Activated CD4-positive, alpha-beta T cell treated with anti-CD3 and anti-CD28 coated beads for 36 hours (primary cell): ENCODE data around the gene PIR. TPM values are rescaled to one million over a fixed set of nuclear protein-coding genes. Genes with fewer than 3 reads are reported as not detected.

Source experiments
- ATAC-seq: fragments of 200-7000 bp; cut with Tn5 transposase; one replicate; pipeline ENCODE4 v1.10.0; 2021; ENCODE audit warnings: mild to moderate bottlenecking, moderate library complexity
- CTCF ChIA-PET: fragments of 350-600 bp; sonication (Branson Sonifier 250); formaldehyde crosslinking; loops from one replicate; lab custom pipeline; 2021; ENCODE audit warnings: antibody characterized with exemption; lab: Charles Lee
- POLR2A ChIA-PET: fragments of 350-600 bp; sonication (Branson Sonifier 250); formaldehyde crosslinking; loops from one replicate; lab custom pipeline; 2021; ENCODE audit warnings: antibody characterized with exemption, inconsistent platforms; lab: Charles Lee
- DNase-seq: peaks from one replicate; pipeline ENCODE4 v3.0.0-alpha.2; 2020
- H3K27ac Mint-ChIP-seq: one replicate; pipeline ENCODE4 v1.8.0; 2021; ENCODE audit warnings: mixed read lengths
- H3K27me3 Mint-ChIP-seq: one replicate; pipeline ENCODE4 v1.8.0; 2021; ENCODE audit warnings: mixed read lengths
- H3K36me3 Mint-ChIP-seq: one replicate; pipeline ENCODE4 v1.8.0; 2021; ENCODE audit warnings: low read depth, mixed read lengths
- H3K4me1 Mint-ChIP-seq: one replicate; pipeline ENCODE4 v1.8.0; 2021; ENCODE audit warnings: mixed read lengths
- H3K4me3 Mint-ChIP-seq: one replicate; pipeline ENCODE4 v1.8.0; 2021; ENCODE audit warnings: mild to moderate bottlenecking, moderate library complexity, mixed read lengths
- H3K9me3 Mint-ChIP-seq: one replicate; pipeline ENCODE4 v1.8.0; 2021; ENCODE audit warnings: low read depth, mixed read lengths
- intact Hi-C, 2 experiments: fragments of 100-400 bp; cut with DNase I in 1 of 2; cut with micrococcal nuclease in 1 of 2; formaldehyde crosslinking; loops; one replicate each; pipeline versions ENCODE4 v1.14.2 to v1.15.1; 2022 to 2024; cut with DNase I, micrococcal nuclease
- total RNA-seq, 2 experiments: library from RNA; stranded (reverse); gene quantifications; one replicate each; pipeline ENCODE4 v1.2.3, GENCODE V29; 2021

Gene PIR
- 1 to 10 TPM; 1.4 to 2.3 TPM for total RNA-seq

- ATAC-seq: peak; percentile 95
- POLR2A ChIA-PET: no interaction called here
- Mint-ChIP-seq H3K27me3 (peaks cover 2% of the 10 kb centered on the region), H3K27ac (peak within 1 kb of the TSS; percentile 47), H3K4me3 (peak within 1 kb of the TSS; percentile 75), H3K36me3 (no peaks in the 10 kb centered on the region), H3K9me3 (no peaks in the 10 kb centered on the region), H3K4me1 (peaks cover 4% of the 10 kb centered on the region)
- CTCF ChIA-PET: interaction anchor here (0.6 to 1.6 kb wide), 5 partner anchors 12 to 893 kb away, joined by 3 to 5 read pairs (median 3); no protein-coding TSS in a partner anchor
- DNase-seq: peak; percentile 77
- intact Hi-C loops: loop anchor here (5.0 to 10.0 kb wide), 2 partner anchors 179 to 181 kb away; no protein-coding TSS in a partner anchor
Observed at GRCh38 chrX:15493118-15493962, at the start of gene PIR. Gene PIR, minus strand, starts transcription at chrX:15493333. Its CDS starts 2,076 bp downstream, at chrX:15491257.

- ChIA-PET CTCF (no interaction called here), POLR2A (no interaction called here)
- no peaks in the 10 kb centered on the region for H3K4me1 Mint-ChIP-seq
- no peak overlapping the region for H3K4me3 Mint-ChIP-seq
- no peak overlapping the region for H3K27ac Mint-ChIP-seq
- H3K9me3 Mint-ChIP-seq: no peaks in the 10 kb centered on the region
- ATAC-seq (no peak), DNase-seq (no peak)
- no peaks in the 10 kb centered on the region for H3K27me3 Mint-ChIP-seq
- intact Hi-C loops: no loop called here
- no peaks in the 10 kb centered on the region for H3K36me3 Mint-ChIP-seq
Observed at GRCh38 chrX:15530318-15530717, 37.2 kb upstream of the PIR start.

GRCh38 chrX:15529165-15529564, 36.0 kb upstream of the PIR start:
- Mint-ChIP-seq H3K9me3 (no peaks in the 10 kb centered on the region), H3K27ac (no peak overlapping the region), H3K4me1 (no peaks in the 10 kb centered on the region), H3K4me3 (no peak overlapping the region), H3K36me3 (no peaks in the 10 kb centered on the region), H3K27me3 (no peaks in the 10 kb centered on the region)
- no peak for DNase-seq
- no peak for ATAC-seq
- ChIA-PET CTCF (no interaction called here), POLR2A (no interaction called here)
- intact Hi-C loops: no loop called here

DNA sequence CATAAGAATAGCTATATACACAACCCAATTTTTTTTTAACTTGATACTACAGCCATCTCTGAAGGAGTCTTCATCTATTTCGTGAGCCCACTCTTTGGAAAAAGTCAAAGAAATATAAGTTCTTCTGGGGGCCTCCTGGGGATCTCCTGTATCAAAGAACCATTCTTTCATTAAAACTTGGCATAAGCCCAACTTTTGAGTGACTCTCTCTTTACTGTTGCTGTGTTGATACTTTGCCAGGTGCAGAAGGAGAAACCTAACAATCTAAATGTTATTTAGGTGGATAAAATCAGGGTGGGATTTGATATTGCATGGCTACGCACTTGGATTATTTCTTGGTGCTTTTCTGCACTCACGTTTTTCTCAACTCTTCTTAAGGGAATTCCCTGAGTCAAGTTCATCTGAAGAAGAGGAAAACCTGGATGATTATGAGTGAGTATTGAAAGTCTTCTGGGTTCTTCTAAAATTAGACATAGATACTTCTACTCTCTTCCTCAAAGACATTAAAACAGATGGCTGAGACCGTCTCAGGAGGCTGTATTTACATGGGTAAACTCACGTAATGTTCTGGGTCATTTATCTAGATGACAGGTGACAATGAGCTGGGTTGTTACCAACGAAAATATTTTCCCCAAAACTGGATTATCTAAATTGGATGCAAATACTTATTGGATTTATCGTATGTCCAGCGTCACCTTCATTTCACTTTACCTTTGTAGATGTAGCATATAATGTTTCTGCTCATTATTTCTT, 32.7 kb upstream of the PIR start:
- H3K9me3 Mint-ChIP-seq: no peaks in the 10 kb centered on the region
- ChIA-PET POLR2A (no interaction called here), CTCF (no interaction called here)
- no peaks in the 10 kb centered on the region for H3K4me1 Mint-ChIP-seq
- DNase-seq (no peak), ATAC-seq (no peak)
- peaks cover 3% of the 10 kb centered on the region for H3K27me3 Mint-ChIP-seq
- no peaks in the 10 kb centered on the region for H3K36me3 Mint-ChIP-seq
- H3K4me3 Mint-ChIP-seq: no peak overlapping the region
- H3K27ac Mint-ChIP-seq: no peak overlapping the region
- intact Hi-C loops: no loop called here

GRCh38 chrX:15524417-15524816, 31.3 kb upstream of the PIR start:
- DNase-seq (no peak), ATAC-seq (no peak)
- Mint-ChIP-seq H3K4me1 (no peaks in the 10 kb centered on the region), H3K27ac (no peak overlapping the region), H3K4me3 (no peak overlapping the region), H3K27me3 (peaks cover 3% of the 10 kb centered on the region), H3K9me3 (no peaks in the 10 kb centered on the region), H3K36me3 (no peaks in the 10 kb centered on the region)
- CTCF ChIA-PET: no interaction called here
- intact Hi-C loops: no loop called here
- POLR2A ChIA-PET: no interaction called here

- Mint-ChIP-seq H3K4me1 (no peaks in the 10 kb centered on the region), H3K27me3 (peaks cover 3% of the 10 kb centered on the region), H3K27ac (no peak overlapping the region), H3K9me3 (no peaks in the 10 kb centered on the region), H3K36me3 (no peaks in the 10 kb centered on the region), H3K4me3 (no peak overlapping the region)
- POLR2A ChIA-PET: no interaction called here
- DNase-seq: no peak
- ATAC-seq: no peak
- intact Hi-C loops: no loop called here
- CTCF ChIA-PET: no interaction called here
Observed at GRCh38 chrX:15523088-15523487, 30.0 kb upstream of the PIR start.

DNA sequence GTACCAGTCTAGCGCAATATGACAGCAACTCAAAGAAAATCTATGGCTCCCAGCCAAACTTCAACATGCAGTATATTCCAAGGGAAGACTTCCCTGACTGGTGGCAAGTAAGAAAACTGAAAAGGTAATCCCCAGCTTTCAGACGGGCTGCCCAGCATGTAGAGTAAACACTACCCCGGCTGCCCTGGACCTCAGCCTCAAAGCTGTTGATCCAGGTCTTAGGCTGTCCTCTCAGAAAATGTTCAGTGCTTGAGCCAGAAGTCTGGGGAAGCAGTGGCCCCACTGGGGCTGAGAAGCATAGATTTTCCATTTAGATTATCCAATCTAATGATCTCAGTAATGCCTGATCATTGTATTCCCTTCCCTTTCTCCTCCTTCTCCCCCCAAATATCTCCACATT, 29.3 kb upstream of the PIR start:
- Mint-ChIP-seq H3K36me3 (no peaks in the 10 kb centered on the region), H3K9me3 (no peaks in the 10 kb centered on the region), H3K27me3 (peaks cover 3% of the 10 kb centered on the region), H3K27ac (no peak overlapping the region), H3K4me3 (no peak overlapping the region), H3K4me1 (no peaks in the 10 kb centered on the region)
- intact Hi-C loops: no loop called here
- ChIA-PET POLR2A (no interaction called here), CTCF (no interaction called here)
- DNase-seq: no peak
- ATAC-seq: no peak

GRCh38 chrX:15515931-15516330, 22.8 kb upstream of the PIR start:
- Mint-ChIP-seq H3K27me3 (no peaks in the 10 kb centered on the region), H3K9me3 (no peaks in the 10 kb centered on the region), H3K4me1 (no peaks in the 10 kb centered on the region), H3K27ac (no peak overlapping the region), H3K36me3 (no peaks in the 10 kb centered on the region), H3K4me3 (no peak overlapping the region)
- ChIA-PET CTCF (no interaction called here), POLR2A (no interaction called here)
- DNase-seq (no peak), ATAC-seq (no peak)
- intact Hi-C loops: no loop called here

DNA sequence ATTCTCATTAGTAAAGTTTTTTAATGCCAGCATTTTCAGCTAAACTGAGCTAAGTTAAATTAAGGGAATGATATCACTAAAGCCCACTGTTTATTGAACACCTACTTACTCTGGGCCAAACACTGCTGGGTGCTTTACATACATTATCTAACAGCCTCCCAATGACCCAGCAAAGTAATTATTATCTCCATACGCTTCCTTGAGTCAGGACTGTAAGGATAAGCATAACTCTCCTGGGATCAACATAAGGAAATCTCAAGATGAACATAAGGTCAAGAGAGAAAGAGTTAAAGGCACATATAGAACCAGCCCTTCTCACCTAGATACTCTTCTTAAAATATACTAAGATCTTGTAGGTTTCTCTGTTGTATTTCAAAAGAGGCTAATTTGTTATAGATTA, 21.1 kb upstream of the PIR start:
- H3K27ac Mint-ChIP-seq: no peak overlapping the region
- H3K36me3 Mint-ChIP-seq: no peaks in the 10 kb centered on the region
- H3K4me1 Mint-ChIP-seq: no peaks in the 10 kb centered on the region
- peaks cover 3% of the 10 kb centered on the region for H3K27me3 Mint-ChIP-seq
- CTCF ChIA-PET: no interaction called here
- no peak for ATAC-seq
- intact Hi-C loops: no loop called here
- POLR2A ChIA-PET: no interaction called here
- H3K4me3 Mint-ChIP-seq: no peak overlapping the region
- H3K9me3 Mint-ChIP-seq: no peaks in the 10 kb centered on the region
- no peak for DNase-seq

DNA sequence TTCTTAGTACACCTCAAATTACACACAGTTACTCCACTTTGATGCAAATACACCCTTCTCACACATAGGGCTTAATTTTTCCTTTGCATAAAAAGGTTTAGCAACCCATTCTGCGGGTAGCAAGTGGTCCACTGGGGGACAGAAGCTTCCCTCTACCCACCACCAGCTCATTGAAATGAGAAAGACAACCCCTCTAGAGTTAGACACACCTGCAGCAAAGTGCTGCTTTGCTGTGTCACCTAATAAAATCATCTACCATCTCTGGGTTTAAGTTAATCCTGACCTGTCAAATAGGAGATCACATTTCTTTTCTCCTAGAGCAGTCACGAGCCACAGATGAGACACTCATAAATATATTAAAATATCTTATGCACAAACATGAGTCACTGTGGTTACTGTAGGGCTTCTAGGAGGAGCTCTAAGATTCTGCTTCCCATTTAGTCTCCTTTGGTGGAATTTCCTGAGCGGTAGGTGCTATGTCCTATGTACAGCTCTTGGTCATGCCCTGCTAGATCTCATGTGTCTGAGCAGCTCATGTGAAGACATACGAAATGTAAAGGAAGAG, 19.4 kb upstream of the PIR start:
- CTCF ChIA-PET: no interaction called here
- Mint-ChIP-seq H3K4me1 (no peaks in the 10 kb centered on the region), H3K36me3 (no peaks in the 10 kb centered on the region), H3K27ac (no peak overlapping the region), H3K9me3 (no peaks in the 10 kb centered on the region), H3K27me3 (peaks cover 3% of the 10 kb centered on the region), H3K4me3 (no peak overlapping the region)
- ATAC-seq (no peak), DNase-seq (no peak)
- POLR2A ChIA-PET: no interaction called here
- intact Hi-C loops: no loop called here

DNA sequence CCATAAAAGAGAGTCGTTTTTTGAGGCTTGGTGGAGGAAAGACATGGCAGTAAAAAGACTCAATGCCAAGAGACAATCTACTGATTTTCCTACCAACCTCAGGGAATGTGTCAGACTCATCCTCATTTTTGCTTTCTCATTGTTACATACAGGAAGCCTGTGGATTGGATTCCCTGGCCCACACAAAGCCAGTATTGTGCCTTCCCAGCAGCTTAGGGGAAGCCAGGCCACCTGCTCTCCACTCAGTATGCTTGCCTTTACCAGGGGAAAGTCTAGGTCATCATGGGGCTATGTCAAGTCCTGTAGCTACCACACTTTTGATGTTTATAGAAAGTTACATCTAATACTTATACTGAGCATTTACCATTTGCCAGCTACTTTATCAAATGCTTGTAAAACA, 18.4 kb upstream of the PIR start:
- Mint-ChIP-seq H3K9me3 (no peaks in the 10 kb centered on the region), H3K4me1 (no peaks in the 10 kb centered on the region), H3K4me3 (no peak overlapping the region), H3K27me3 (peaks cover 3% of the 10 kb centered on the region), H3K36me3 (no peaks in the 10 kb centered on the region), H3K27ac (no peak overlapping the region)
- intact Hi-C loops: no loop called here
- ATAC-seq (no peak), DNase-seq (no peak)
- CTCF ChIA-PET: no interaction called here
- POLR2A ChIA-PET: no interaction called here

DNA sequence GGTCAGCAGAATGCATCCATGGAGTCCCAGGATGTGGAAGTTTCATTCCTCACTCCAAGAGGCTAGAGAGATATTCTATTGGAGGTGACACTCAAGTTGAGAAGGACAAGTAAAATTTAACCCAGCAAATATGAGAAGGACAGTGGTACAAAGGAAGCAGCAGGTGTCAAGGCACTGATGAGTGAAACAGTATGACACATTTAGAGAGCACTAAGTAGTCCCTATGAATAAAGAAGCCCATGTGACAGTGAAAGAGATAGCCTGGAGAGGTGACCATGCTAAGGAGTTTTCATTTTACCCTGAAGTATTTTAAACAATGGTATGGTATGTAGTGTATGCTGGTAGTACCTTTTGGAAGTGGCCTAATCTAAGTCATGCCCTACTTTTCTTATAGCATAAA, 16.7 kb upstream of the PIR start:
- H3K4me3 Mint-ChIP-seq: no peak overlapping the region
- ATAC-seq: no peak

More for the DNA sequence above, 16.7 kb upstream of the PIR start:
- CTCF ChIA-PET: no interaction called here
- POLR2A ChIA-PET: no interaction called here
- Mint-ChIP-seq H3K36me3 (no peaks in the 10 kb centered on the region), H3K4me1 (no peaks in the 10 kb centered on the region), H3K27ac (no peak overlapping the region), H3K27me3 (peaks cover 4% of the 10 kb centered on the region), H3K9me3 (no peaks in the 10 kb centered on the region)
- intact Hi-C loops: no loop called here
- no peak for DNase-seq
